C4-2B (cell line): ENCODE measurements around the gene ARID3C.

Experiments
- ZFX ChIP-seq: fragments of 450-650 bp; IDR thresholded peaks from 2 replicates; pipeline ENCODE4 v1.6.1; 2017
- TF ChIP-seq, protein P1 (sequence below): fragments of 450-650 bp; conservative IDR thresholded peaks from 2 replicates; pipeline ENCODE4 v1.5.1; 2017; ENCODE audit warnings: mild to moderate bottlenecking

DNA sequence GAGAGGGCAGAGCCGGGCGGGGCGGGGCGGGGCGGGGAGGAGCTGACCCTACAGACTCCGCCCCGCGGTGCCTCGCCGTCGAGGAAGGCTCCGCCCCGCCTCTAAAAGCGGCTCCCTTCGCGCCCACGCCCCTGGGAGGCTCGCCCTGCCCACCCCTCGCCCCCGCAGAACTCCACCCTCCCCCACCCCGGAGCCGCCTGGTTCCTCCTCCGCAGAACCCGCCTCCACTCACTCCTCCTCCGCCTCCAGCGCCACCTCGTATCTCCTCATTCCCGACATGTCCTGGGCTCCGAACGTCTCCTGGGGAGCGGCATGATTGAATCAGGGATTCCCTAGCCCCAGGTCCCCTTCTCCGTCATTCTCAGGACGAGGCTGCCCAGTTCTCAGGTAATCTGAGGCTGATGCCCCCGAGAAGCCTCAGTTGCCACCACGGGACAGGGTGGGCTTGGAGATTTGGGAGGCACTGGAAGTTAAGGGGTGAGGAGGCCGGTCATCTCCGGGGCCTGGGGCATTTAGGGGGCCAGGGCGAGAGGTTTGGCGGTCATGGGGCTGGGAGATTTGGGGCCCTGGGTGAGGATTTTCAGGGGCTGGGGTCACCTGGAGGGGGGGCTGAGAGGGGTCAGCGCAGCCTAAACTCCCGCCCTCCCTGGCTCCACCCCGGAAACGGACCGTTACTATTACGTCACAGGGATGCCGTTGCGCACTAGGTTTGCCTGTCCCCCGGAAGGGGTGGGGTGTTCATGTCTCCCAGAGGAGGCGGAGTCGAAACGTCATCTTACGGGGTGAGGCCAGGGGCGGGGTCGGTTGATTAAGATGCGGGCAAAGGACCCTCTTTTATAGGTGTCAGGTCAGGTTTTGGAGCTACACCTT is 36.8 kb upstream of the ARID3C start:
- TF ChIP-seq, protein P1, sequence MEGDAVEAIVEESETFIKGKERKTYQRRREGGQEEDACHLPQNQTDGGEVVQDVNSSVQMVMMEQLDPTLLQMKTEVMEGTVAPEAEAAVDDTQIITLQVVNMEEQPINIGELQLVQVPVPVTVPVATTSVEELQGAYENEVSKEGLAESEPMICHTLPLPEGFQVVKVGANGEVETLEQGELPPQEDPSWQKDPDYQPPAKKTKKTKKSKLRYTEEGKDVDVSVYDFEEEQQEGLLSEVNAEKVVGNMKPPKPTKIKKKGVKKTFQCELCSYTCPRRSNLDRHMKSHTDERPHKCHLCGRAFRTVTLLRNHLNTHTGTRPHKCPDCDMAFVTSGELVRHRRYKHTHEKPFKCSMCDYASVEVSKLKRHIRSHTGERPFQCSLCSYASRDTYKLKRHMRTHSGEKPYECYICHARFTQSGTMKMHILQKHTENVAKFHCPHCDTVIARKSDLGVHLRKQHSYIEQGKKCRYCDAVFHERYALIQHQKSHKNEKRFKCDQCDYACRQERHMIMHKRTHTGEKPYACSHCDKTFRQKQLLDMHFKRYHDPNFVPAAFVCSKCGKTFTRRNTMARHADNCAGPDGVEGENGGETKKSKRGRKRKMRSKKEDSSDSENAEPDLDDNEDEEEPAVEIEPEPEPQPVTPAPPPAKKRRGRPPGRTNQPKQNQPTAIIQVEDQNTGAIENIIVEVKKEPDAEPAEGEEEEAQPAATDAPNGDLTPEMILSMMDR, result no peak
- TF ChIP-seq ZFX, result no peak
